Fibroblast of skin of left quadriceps (primary cell): ENCODE measurements around the gene GRIK1.

Experiments used
- DNase-seq, 2 experiments: peaks; one replicate each; pipeline ENCODE4 v3.0.0-alpha.2; 2013; ENCODE audit warnings: low read depth in 2 of 2

Gene GRIK1

GRCh38 chr21:29718081-29718815 lies 221.5 kb downstream of the GRIK1 start:
- no peak for DNase-seq

- DNase-seq, result no peak
These were observed 222.1 kb downstream of the GRIK1 start for GRCh38 chr21:29717659-29718058.

GRCh38 chr21:29716753-29717152 lies 223.0 kb downstream of the GRIK1 start:
- no peak for DNase-seq

- DNase-seq, result no peak
These were observed 224.7 kb downstream of the GRIK1 start for GRCh38 chr21:29715089-29715488.

- no peak for DNase-seq
These were observed 227.0 kb downstream of the GRIK1 start for GRCh38 chr21:29712818-29713217.

GRCh38 chr21:29711236-29711635 lies 228.6 kb downstream of the GRIK1 start:
- no peak for DNase-seq

GRCh38 chr21:29710498-29710897 lies 229.3 kb downstream of the GRIK1 start:
- DNase-seq, result no peak

- no peak for DNase-seq
These were observed 231.4 kb downstream of the GRIK1 start for GRCh38 chr21:29708401-29708800.

- peak; percentile 18 to 33 for DNase-seq
These were observed 235.1 kb downstream of the GRIK1 start for GRCh38 chr21:29704719-29705118.

GRCh38 chr21:29701676-29702075 lies 238.1 kb downstream of the GRIK1 start:
- no peak for DNase-seq

- no peak for DNase-seq
These were observed 242.1 kb downstream of the GRIK1 start for GRCh38 chr21:29697555-29698193.

- no peak for DNase-seq
These were observed 242.9 kb downstream of the GRIK1 start for GRCh38 chr21:29696937-29697336.

GRCh38 chr21:29691616-29692491 lies 247.9 kb downstream of the GRIK1 start:
- no peak for DNase-seq

GRCh38 chr21:29689753-29690152 lies 250.0 kb downstream of the GRIK1 start:
- DNase-seq, result no peak

- no peak for DNase-seq
These were observed 255.7 kb downstream of the GRIK1 start for GRCh38 chr21:29684106-29684505.

GRCh38 chr21:29682800-29683199 lies 257.0 kb downstream of the GRIK1 start:
- no peak for DNase-seq

- DNase-seq, result no peak
These were observed 259.5 kb downstream of the GRIK1 start for GRCh38 chr21:29680273-29680672.

GRCh38 chr21:29678626-29679025 lies 261.2 kb downstream of the GRIK1 start:
- DNase-seq, result no peak

- no peak for DNase-seq
These were observed 262.5 kb downstream of the GRIK1 start for GRCh38 chr21:29677326-29677725.

GRCh38 chr21:29676395-29676794 lies 263.4 kb downstream of the GRIK1 start:
- DNase-seq, result no peak

GRCh38 chr21:29675451-29675850 lies 264.3 kb downstream of the GRIK1 start:
- no peak for DNase-seq

GRCh38 chr21:29674343-29674742 lies 265.5 kb downstream of the GRIK1 start:
- no peak for DNase-seq
